IMR-90 (cell line): ENCODE results near the gene NDUFB4. TPM values are rescaled to one million over a fixed set of nuclear protein-coding genes. Genes with fewer than 3 reads are reported as not detected.

Experiments used
- ATAC-seq: fragments of 200-7000 bp; cut with Tn5 transposase; 2 replicates; pipeline ENCODE4 v1.9.1; 2020; ENCODE audit warnings: low read depth, mild to moderate bottlenecking, moderate library complexity
- BruUV-seq: library from RNA; stranded (reverse); fragments of 400-500 nt; replicated peaks from 2 replicates; lab custom pipeline; 2021; lab: Mats Ljungman, UMichigan
- CTCF ChIA-PET: fragments of 300-600 bp; formaldehyde crosslinking; extraction: SDS; loops from one replicate; lab custom pipeline; 2021; ENCODE audit warnings: antibody characterized with exemption; lab: Yijun Ruan, JAX
- POLR2A ChIA-PET: fragments of 300-600 bp; sonication (Branson Sonifier 250); formaldehyde crosslinking; loops from one replicate; lab custom pipeline; 2022; ENCODE audit warnings: antibody characterized with exemption; ENCODE audit not compliant: unreplicated experiment; lab: Charles Lee
- DNase-seq: peaks from one replicate; pipeline ENCODE4 v3.0.0; 2013
- H2AFZ ChIP-seq: replicated peaks from 2 replicates; pipeline ENCODE3; 2013; ENCODE audit warnings: low read length, mild to moderate bottlenecking; ENCODE audit not compliant: poor library complexity
- H2AK5ac ChIP-seq: 2 replicates; pipeline ENCODE4 v1.6.1; 2013; ENCODE audit warnings: low read depth, low read length, inconsistent platforms
- H2AK9ac ChIP-seq: replicated peaks from 2 replicates; pipeline ENCODE3; 2013; ENCODE audit warnings: mild to moderate bottlenecking, low read depth, low read length, moderate library complexity; ENCODE audit not compliant: poor library complexity
- H2BK120ac ChIP-seq: 2 replicates; pipeline ENCODE4 v1.6.1; 2013; ENCODE audit warnings: low read depth, low read length, inconsistent platforms
- H2BK15ac ChIP-seq: 3 replicates; pipeline ENCODE4 v1.6.1; 2013; ENCODE audit warnings: low read depth, low read length, inconsistent platforms
- H2BK20ac ChIP-seq: 2 replicates; pipeline ENCODE4 v1.6.1; 2013; ENCODE audit warnings: low read depth, mild to moderate bottlenecking, inconsistent platforms, low read length, moderate library complexity
- H2BK5ac ChIP-seq: 2 replicates; pipeline ENCODE4 v1.6.1; 2013; ENCODE audit warnings: mild to moderate bottlenecking, low read depth, low read length, inconsistent platforms; ENCODE audit not compliant: poor library complexity, severe bottlenecking
- H3K14ac ChIP-seq: replicated peaks from 2 replicates; pipeline ENCODE4 v1.6.1; 2013; ENCODE audit warnings: low read depth, low read length, inconsistent platforms
- H3K18ac ChIP-seq: 2 replicates; pipeline ENCODE4 v1.6.1; 2013; ENCODE audit warnings: low read depth, low read length, control low read depth
- H3K23ac ChIP-seq: 2 replicates; pipeline ENCODE4 v1.6.1; 2013; ENCODE audit warnings: low read depth, low read length, inconsistent platforms
- H3K27ac ChIP-seq: 2 replicates; pipeline ENCODE4 v1.5.1; 2013; ENCODE audit warnings: mild to moderate bottlenecking, control low read depth, low read length; ENCODE audit not compliant: insufficient read depth
- H3K27me3 ChIP-seq: 2 replicates; pipeline ENCODE4 v1.6.1; 2013; ENCODE audit warnings: low read length; ENCODE audit not compliant: control insufficient read depth, insufficient read depth
- H3K36me3 ChIP-seq: 2 replicates; pipeline ENCODE4 v1.6.1; 2013; ENCODE audit warnings: low read length, mixed read lengths; ENCODE audit not compliant: control insufficient read depth, insufficient read depth
- H3K4ac ChIP-seq: 2 replicates; pipeline ENCODE4 v1.6.1; 2013; ENCODE audit warnings: low read depth, low read length, inconsistent platforms
- H3K4me1 ChIP-seq: 2 replicates; pipeline ENCODE4 v1.6.1; 2013; ENCODE audit warnings: low read length, mixed read lengths; ENCODE audit not compliant: control insufficient read depth, insufficient read depth
- H3K4me2 ChIP-seq: 2 replicates; pipeline ENCODE4 v1.6.1; 2013; ENCODE audit warnings: low read depth, mild to moderate bottlenecking, control low read depth, low read length, moderate library complexity
- H3K4me3 ChIP-seq: 2 replicates; pipeline ENCODE4 v1.5.1; 2013; ENCODE audit warnings: low read depth, mild to moderate bottlenecking, control low read depth, low read length, moderate library complexity; ENCODE audit not compliant: insufficient read depth
- H3K56ac ChIP-seq: 2 replicates; pipeline ENCODE4 v1.6.1; 2013; ENCODE audit warnings: low read length, inconsistent platforms; ENCODE audit not compliant: insufficient read depth; ENCODE audit errors: extremely low read depth
- H3K79me1 ChIP-seq, 2 experiments: 2 replicates each; pipeline ENCODE4 v1.6.1; 2013; ENCODE audit warnings: low read length in 2 of 2, inconsistent platforms in 1 of 2, low read depth in 1 of 2
- H3K9ac ChIP-seq: 2 replicates; pipeline ENCODE4 v1.6.1; 2013; ENCODE audit warnings: low read depth, low read length, control low read depth
- H3K9me1 ChIP-seq: 2 replicates; pipeline ENCODE4 v1.6.1; 2013; ENCODE audit warnings: low read length, inconsistent platforms; ENCODE audit not compliant: insufficient read depth
- H3K9me3 ChIP-seq: 2 replicates; pipeline ENCODE4 v1.6.1; 2013; ENCODE audit warnings: low read length; ENCODE audit not compliant: control insufficient read depth, insufficient read depth
- H4K20me1 ChIP-seq: 2 replicates; pipeline ENCODE4 v1.6.1; 2013; ENCODE audit warnings: low read length, inconsistent platforms; ENCODE audit not compliant: insufficient read depth
- H4K5ac ChIP-seq: 2 replicates; pipeline ENCODE4 v1.6.1; 2013; ENCODE audit warnings: mild to moderate bottlenecking, low read depth, low read length, control low read depth
- H4K8ac ChIP-seq, 2 experiments: 2 replicates each; pipeline ENCODE4 v1.6.1; 2013; ENCODE audit warnings: low read depth in 2 of 2, low read length in 2 of 2, control low read depth in 1 of 2, inconsistent platforms in 1 of 2
- H4K91ac ChIP-seq: 2 replicates; pipeline ENCODE4 v1.6.1; 2013; ENCODE audit warnings: low read depth, low read length, inconsistent platforms; ENCODE audit not compliant: insufficient read depth
- BHLHE40 ChIP-seq: fragments of 150-350 bp; IDR thresholded peaks from 2 replicates; pipeline ENCODE4 v1.6.1; 2016; ENCODE audit warnings: mild to moderate bottlenecking, low read depth, low read length
- CEBPB ChIP-seq: IDR thresholded peaks from 2 replicates; pipeline ENCODE4 v1.6.1; 2012; ENCODE audit warnings: low read depth, low read length, improper control_type of control experiment
- CHD1 ChIP-seq: IDR thresholded peaks from 2 replicates; pipeline ENCODE4 v1.6.1; 2012; ENCODE audit warnings: low read depth, low read length, improper control_type of control experiment
- CTCF ChIP-seq: conservative IDR thresholded peaks from 2 replicates; pipeline ENCODE4 v1.5.1; 2012; ENCODE audit warnings: mild to moderate bottlenecking, low read depth, low read length, improper control_type of control experiment
- ELK1 ChIP-seq: fragments of 150-350 bp; IDR thresholded peaks from 2 replicates; pipeline ENCODE4 v1.6.1; 2016; ENCODE audit warnings: low read depth, mild to moderate bottlenecking, low read length, moderate library complexity, borderline replicate concordance
- FOS ChIP-seq: fragments of 150-350 bp; IDR thresholded peaks from 2 replicates; pipeline ENCODE4 v1.6.1; 2016; ENCODE audit warnings: low read depth, low read length
- MAFK ChIP-seq: IDR thresholded peaks from 2 replicates; pipeline ENCODE4 v1.6.1; 2012; ENCODE audit warnings: low read depth, low read length, improper control_type of control experiment
- MAZ ChIP-seq: IDR thresholded peaks from 2 replicates; pipeline ENCODE4 v1.6.1; 2012; ENCODE audit warnings: low read depth, mild to moderate bottlenecking, low read length, improper control_type of control experiment, moderate library complexity, borderline replicate concordance
- MXI1 ChIP-seq: IDR thresholded peaks from 2 replicates; pipeline ENCODE4 v1.6.1; 2012; ENCODE audit warnings: low read depth, mild to moderate bottlenecking, low read length, moderate library complexity, borderline replicate concordance
- NFE2L2 ChIP-seq: fragments of 150-350 bp; IDR thresholded peaks from 2 replicates; pipeline ENCODE4 v1.6.1; 2016; ENCODE audit warnings: low read depth, mild to moderate bottlenecking, low read length
- POLR2A ChIP-seq: IDR thresholded peaks from 2 replicates; pipeline ENCODE4 v1.6.1; 2012; ENCODE audit warnings: mild to moderate bottlenecking, low read depth, low read length
- RAD21 ChIP-seq: IDR thresholded peaks from 2 replicates; pipeline ENCODE4 v1.6.1; 2012; ENCODE audit warnings: low read length, improper control_type of control experiment
- RCOR1 ChIP-seq: IDR thresholded peaks from 2 replicates; pipeline ENCODE4 v1.6.1; 2012; ENCODE audit warnings: mild to moderate bottlenecking, low read length, improper control_type of control experiment; ENCODE audit not compliant: insufficient replicate concordance
- RFX5 ChIP-seq: IDR thresholded peaks from 2 replicates; pipeline ENCODE4 v1.8.0; 2012; ENCODE audit warnings: low read depth, mild to moderate bottlenecking, low read length, moderate library complexity
- SMC3 ChIP-seq: fragments of 150-350 bp; IDR thresholded peaks from 2 replicates; pipeline ENCODE4 v1.6.1; 2016; ENCODE audit warnings: low read depth, mild to moderate bottlenecking, antibody characterized with exemption, low read length, moderate library complexity
- USF2 ChIP-seq: fragments of 150-350 bp; IDR thresholded peaks from 2 replicates; pipeline ENCODE4 v1.6.1; 2017; ENCODE audit warnings: mild to moderate bottlenecking, antibody characterized with exemption, low read length, low read depth
- dilution Hi-C: fragments of 300-500 bp; cut with HindIII; formaldehyde crosslinking; loops from one replicate; pipeline ENCODE4 v1.14.3; 2018; ENCODE audit warnings: low sequenced_read_pairs; ENCODE audit not compliant: unreplicated experiment
- in situ Hi-C: fragments of 300-500 bp; cut with MboI; formaldehyde crosslinking; loops from 3 replicates; pipeline ENCODE4 v1.14.3; 2019; ENCODE audit warnings: low sequenced_read_pairs, inconsistent platforms, mixed read lengths
- intact Hi-C: fragments of 100-400 bp; cut with micrococcal nuclease; formaldehyde crosslinking; loops from 2 replicates; pipeline ENCODE4 v1.10.0; 2022
- polyA plus RNA-seq, 3 experiments: library from polyadenylated mRNA; depleted of rRNA; stranded (reverse); fragments of >200 nt; gene quantifications; 2 replicates each; pipeline ENCODE4 v1.2.3, GENCODE V29; 2012; ENCODE audit warnings: low replicate concordance in 1 of 3
- total RNA-seq: library from RNA; depleted of rRNA; stranded (reverse); fragments of >200 nt; gene quantifications from 2 replicates; pipeline ENCODE4 v1.2.3, GENCODE V29; 2012

The NDUFB4 gene
- total and polyA plus RNA-seq, 2 of the 4 experiments (the other 2 are of a cell fraction): 53.9 to 278 TPM

- Histone ChIP-seq H4K5ac (no peak overlapping the region), H3K79me1 (0 out of 4 replicates have a peak, but pooled peaks cover 0 to 2% of the 10 kb centered on the region in 2 experiments), H3K4me2 (no peak overlapping the region), H2BK15ac (no peak overlapping the region), H2AK9ac (no peak overlapping the region), H4K8ac (no peak overlapping the region), H3K4ac (no peak overlapping the region), H4K91ac (no peak overlapping the region), H2AFZ (no peak overlapping the region), H3K36me3 (peaks cover 9% of the 10 kb centered on the region), H3K4me3 (no peak overlapping the region), H2BK120ac (no peak overlapping the region), H4K20me1 (peaks cover 3% of the 10 kb centered on the region; the same call in 1 of the 2 replicates), H3K18ac (no peak overlapping the region), H3K4me1 (no peaks in the 10 kb centered on the region), H2AK5ac (no peak overlapping the region), H3K9ac (no peak overlapping the region), H2BK5ac (no peak overlapping the region), H3K27me3 (no peaks in the 10 kb centered on the region), H3K23ac (no peak overlapping the region), H3K9me1 (0 out of 2 replicates have a peak, but pooled peaks cover 3% of the 10 kb centered on the region), H3K56ac (no peak overlapping the region), H3K14ac (no peak overlapping the region), H2BK20ac (no peak overlapping the region), H3K27ac (no peak overlapping the region), H3K9me3 (no peaks in the 10 kb centered on the region)
- DNase-seq (no peak), ATAC-seq (peak; percentile 68)
- POLR2A ChIA-PET: no interaction called here
- TF ChIP-seq RAD21: no peak
- TF ChIP-seq RCOR1: no peak
- no peak for TF ChIP-seq FOS
- TF ChIP-seq CEBPB: no peak
- TF ChIP-seq NFE2L2: no peak
- TF ChIP-seq CTCF: no peak
- no peak for TF ChIP-seq SMC3
- TF ChIP-seq ELK1: no peak
- no peak for TF ChIP-seq MAZ
- TF ChIP-seq RFX5: no peak
- TF ChIP-seq MXI1: no peak
- no peak for TF ChIP-seq BHLHE40
- no peak for TF ChIP-seq POLR2A
- TF ChIP-seq MAFK: no peak
- no peak for TF ChIP-seq CHD1
- TF ChIP-seq USF2: no peak
- CTCF ChIA-PET: interaction anchor here (0.5 to 1.1 kb wide), 2 partner anchors 11 to 162 kb away, joined by 3 read pairs; no protein-coding TSS in a partner anchor
- in situ Hi-C loops (no loop called here), dilution Hi-C loops (no loop called here), intact Hi-C loops (no loop called here)
- no TSS peak for BruUV-seq
Observed at GRCh38 chr3:120604784-120605183, 8.6 kb downstream of the NDUFB4 start.
